ENCODE data around the gene GNPNAT1. TPM values are rescaled to one million over a fixed set of nuclear protein-coding genes. Genes with fewer than 3 reads are reported as not detected.

Gene GNPNAT1
- total and polyA plus RNA-seq, 9 of the 15 experiments (the other 6 are each of a cell fraction or from before 2014, with no cell fraction given) = 15.8 to 27.7 (median 25.3) TPM

DNA sequence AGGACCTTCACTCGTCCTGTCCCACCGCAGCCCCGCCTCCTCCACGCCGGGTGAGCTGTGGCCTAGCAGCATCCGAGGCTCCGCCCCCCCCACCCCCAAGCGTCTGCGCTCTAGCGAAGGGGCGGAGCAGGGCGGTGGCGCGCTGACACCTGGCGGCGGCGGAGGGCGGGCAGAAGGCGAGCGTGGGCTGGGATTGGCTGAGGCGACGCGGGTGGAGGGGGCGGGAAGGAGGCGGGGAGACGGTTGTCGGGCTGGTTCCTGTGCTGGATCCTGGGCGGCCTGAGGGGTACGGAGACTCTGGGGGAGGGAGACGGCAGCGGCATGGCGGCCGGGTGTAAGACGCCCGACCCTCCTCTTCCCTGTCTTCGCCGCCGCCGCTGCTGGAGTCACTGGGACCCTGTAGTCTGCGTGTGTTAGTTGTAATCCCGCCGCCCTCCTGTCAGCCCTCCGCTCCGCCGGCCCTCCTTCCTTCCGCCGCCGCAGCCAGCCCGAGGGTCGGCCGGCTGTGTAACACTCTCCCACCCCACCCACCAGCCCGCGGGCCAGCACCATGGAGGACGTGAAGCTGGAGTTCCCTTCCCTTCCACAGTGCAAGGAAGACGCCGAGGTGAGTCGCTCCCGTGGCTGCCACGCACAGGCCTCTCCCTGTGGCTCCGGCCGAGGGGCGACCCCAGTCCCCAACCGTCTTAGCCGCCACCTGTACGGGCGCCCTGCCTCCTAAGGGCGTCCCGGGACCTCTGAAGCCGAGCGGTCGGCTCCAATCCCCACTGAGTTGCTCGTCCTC, 61.3 kb downstream of the GNPNAT1 start, which contains the start of gene STYX (continued):
- TF ChIP-seq HNRNPLL (IDR thresholded peaks at IDR 0.05; ENCODE audit: low read depth, low read length, poor library complexity, severe bottlenecking) (no peak), ARID4B (CRISPR knock-in tag; IDR thresholded peaks at IDR 0.05) (peak; percentile 32; the same call in 1 of the 2 replicates), RBM25 (IDR thresholded peaks at IDR 0.05; ENCODE audit: low read depth, low read length, severe bottlenecking) (peak; percentile 35), ZKSCAN8 (CRISPR knock-in tag; IDR thresholded peaks at IDR 0.05) (no peak), MCM5 (IDR thresholded peaks at IDR 0.05; ENCODE audit: low read depth) (no peak), TRIM28 (IDR thresholded peaks at IDR 0.05) (no peak), ZNF57 (CRISPR knock-in tag; IDR thresholded peaks at IDR 0.05) (no peak), ARID3B (CRISPR knock-in tag; IDR thresholded peaks at IDR 0.05; ENCODE audit: borderline replicate concordance) (no peak), ZC3H8 (IDR thresholded peaks at IDR 0.05) (no peak)
- TF ChIP-seq, protein P1, sequence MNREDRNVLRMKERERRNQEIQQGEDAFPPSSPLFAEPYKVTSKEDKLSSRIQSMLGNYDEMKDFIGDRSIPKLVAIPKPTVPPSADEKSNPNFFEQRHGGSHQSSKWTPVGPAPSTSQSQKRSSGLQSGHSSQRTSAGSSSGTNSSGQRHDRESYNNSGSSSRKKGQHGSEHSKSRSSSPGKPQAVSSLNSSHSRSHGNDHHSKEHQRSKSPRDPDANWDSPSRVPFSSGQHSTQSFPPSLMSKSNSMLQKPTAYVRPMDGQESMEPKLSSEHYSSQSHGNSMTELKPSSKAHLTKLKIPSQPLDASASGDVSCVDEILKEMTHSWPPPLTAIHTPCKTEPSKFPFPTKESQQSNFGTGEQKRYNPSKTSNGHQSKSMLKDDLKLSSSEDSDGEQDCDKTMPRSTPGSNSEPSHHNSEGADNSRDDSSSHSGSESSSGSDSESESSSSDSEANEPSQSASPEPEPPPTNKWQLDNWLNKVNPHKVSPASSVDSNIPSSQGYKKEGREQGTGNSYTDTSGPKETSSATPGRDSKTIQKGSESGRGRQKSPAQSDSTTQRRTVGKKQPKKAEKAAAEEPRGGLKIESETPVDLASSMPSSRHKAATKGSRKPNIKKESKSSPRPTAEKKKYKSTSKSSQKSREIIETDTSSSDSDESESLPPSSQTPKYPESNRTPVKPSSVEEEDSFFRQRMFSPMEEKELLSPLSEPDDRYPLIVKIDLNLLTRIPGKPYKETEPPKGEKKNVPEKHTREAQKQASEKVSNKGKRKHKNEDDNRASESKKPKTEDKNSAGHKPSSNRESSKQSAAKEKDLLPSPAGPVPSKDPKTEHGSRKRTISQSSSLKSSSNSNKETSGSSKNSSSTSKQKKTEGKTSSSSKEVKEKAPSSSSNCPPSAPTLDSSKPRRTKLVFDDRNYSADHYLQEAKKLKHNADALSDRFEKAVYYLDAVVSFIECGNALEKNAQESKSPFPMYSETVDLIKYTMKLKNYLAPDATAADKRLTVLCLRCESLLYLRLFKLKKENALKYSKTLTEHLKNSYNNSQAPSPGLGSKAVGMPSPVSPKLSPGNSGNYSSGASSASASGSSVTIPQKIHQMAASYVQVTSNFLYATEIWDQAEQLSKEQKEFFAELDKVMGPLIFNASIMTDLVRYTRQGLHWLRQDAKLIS (CRISPR knock-in tag; IDR thresholded peaks at IDR 0.05) = 0 out of 2 replicates have a peak, but pooled peaks have one; percentile 44
- TF ChIP-seq, protein P2, sequence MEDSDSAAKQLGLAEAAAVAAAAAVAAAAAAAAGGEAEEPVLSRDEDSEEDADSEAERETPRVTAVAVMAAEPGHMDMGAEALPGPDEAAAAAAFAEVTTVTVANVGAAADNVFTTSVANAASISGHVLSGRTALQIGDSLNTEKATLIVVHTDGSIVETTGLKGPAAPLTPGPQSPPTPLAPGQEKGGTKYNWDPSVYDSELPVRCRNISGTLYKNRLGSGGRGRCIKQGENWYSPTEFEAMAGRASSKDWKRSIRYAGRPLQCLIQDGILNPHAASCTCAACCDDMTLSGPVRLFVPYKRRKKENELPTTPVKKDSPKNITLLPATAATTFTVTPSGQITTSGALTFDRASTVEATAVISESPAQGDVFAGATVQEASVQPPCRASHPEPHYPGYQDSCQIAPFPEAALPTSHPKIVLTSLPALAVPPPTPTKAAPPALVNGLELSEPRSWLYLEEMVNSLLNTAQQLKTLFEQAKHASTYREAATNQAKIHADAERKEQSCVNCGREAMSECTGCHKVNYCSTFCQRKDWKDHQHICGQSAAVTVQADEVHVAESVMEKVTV (CRISPR knock-in tag; IDR thresholded peaks at IDR 0.05) = no peak
- TF ChIP-seq, protein P3, sequence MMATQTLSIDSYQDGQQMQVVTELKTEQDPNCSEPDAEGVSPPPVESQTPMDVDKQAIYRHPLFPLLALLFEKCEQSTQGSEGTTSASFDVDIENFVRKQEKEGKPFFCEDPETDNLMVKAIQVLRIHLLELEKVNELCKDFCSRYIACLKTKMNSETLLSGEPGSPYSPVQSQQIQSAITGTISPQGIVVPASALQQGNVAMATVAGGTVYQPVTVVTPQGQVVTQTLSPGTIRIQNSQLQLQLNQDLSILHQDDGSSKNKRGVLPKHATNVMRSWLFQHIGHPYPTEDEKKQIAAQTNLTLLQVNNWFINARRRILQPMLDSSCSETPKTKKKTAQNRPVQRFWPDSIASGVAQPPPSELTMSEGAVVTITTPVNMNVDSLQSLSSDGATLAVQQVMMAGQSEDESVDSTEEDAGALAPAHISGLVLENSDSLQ (IDR thresholded peaks at IDR 0.05) = peak; percentile 56
- TF ChIP-seq, protein P4, sequence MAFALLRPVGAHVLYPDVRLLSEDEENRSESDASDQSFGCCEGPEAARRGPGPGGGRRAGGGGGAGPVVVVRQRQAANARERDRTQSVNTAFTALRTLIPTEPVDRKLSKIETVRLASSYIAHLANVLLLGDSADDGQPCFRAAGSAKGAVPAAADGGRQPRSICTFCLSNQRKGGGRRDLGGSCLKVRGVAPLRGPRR (CRISPR knock-in tag; IDR thresholded peaks at IDR 0.05) = no peak
